ENCODE measurements around the gene LEMD3.
"Not testable (repeated sequence)": the region's sequence is repeated elsewhere in the genome, so short reads cannot be mapped to it uniquely, and the experiment has no call there.

Gene LEMD3

GRCh38 chr12:65279369-65280112, 110.2 kb downstream of the LEMD3 start:
- TF ChIP-seq EZH2phosphoT487 (IDR thresholded peaks at IDR 0.05; ENCODE audit: borderline replicate concordance), result no peak
- TF ChIP-seq CTCF (conservative IDR thresholded peaks at IDR 0.05; ENCODE audit: low read length), result no peak
- Histone ChIP-seq H3K9ac (ENCODE audit: low read depth, low read length, poor library complexity, severe bottlenecking) (peak overlapping the region; percentile 87), H3F3A (ENCODE audit: low read depth) (peaks cover 8% of the 10 kb centered on the region), H3K4me1 (ENCODE audit: insufficient read depth, low read length, poor library complexity, severe bottlenecking) (peaks cover 71% of the 10 kb centered on the region), H3K79me2 (ENCODE audit: insufficient read depth, low read length) (peaks cover 57% of the 10 kb centered on the region), H3K9me2 (replicated peaks; ENCODE audit: low read depth, low read length) (no peaks in the 10 kb centered on the region), H2AFZ (ENCODE audit: low read length) (peak overlapping the region; percentile 89), H4K20me1 (ENCODE audit: insufficient read depth, low read length, poor library complexity, severe bottlenecking) (peaks cover 31% of the 10 kb centered on the region), H3K4me3 (ENCODE audit: low read length, poor library complexity, severe bottlenecking) (peak overlapping the region; percentile 91), H3K27me3 (ENCODE audit: insufficient read depth, low read length, poor library complexity, severe bottlenecking) (no peaks in the 10 kb centered on the region), H3K36me3 (ENCODE audit: insufficient read depth, low read length) (no peaks in the 10 kb centered on the region), H3K4me2 (ENCODE audit: low read depth, low read length, poor library complexity, severe bottlenecking) (peak overlapping the region; percentile 95), H3K9me3 (ENCODE audit: insufficient read depth, low read depth, low read length) (no peaks in the 10 kb centered on the region)

DNA sequence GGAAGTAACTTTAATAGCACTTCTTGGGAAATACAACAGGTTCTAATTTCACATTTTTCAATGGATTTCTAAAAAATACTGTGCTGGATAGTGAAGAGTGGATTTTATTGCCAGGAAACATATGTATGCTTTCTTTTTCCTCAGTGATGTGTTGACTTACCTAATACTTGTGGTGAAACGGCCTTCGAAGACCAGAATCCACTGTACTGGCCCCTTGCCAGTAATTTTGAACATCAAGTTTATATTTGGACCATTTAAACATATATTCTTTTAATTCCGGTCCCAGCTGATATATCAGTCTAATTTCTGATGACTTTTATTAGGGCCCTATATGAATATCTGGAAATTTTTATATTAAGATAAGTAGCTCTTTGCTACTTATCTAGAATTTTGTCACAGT, 110.9 kb downstream of the LEMD3 start:
- TF ChIP-seq CTCF (conservative IDR thresholded peaks at IDR 0.05; ENCODE audit: low read length) (no peak), EZH2phosphoT487 (IDR thresholded peaks at IDR 0.05; ENCODE audit: borderline replicate concordance) (no peak)
- peaks cover 75% of the 10 kb centered on the region for H3K4me1 ChIP-seq (ENCODE audit: insufficient read depth, low read length, poor library complexity, severe bottlenecking)
- H3K79me2 ChIP-seq (ENCODE audit: insufficient read depth, low read length), result peaks cover 64% of the 10 kb centered on the region
- peak overlapping the region; percentile 91 for H3K4me3 ChIP-seq (ENCODE audit: low read length, poor library complexity, severe bottlenecking)
- H3K36me3 ChIP-seq (ENCODE audit: insufficient read depth, low read length), result no peaks in the 10 kb centered on the region
- H3K9ac ChIP-seq (ENCODE audit: low read depth, low read length, poor library complexity, severe bottlenecking), result peak overlapping the region; percentile 87
- H4K20me1 ChIP-seq (ENCODE audit: insufficient read depth, low read length, poor library complexity, severe bottlenecking), result peaks cover 37% of the 10 kb centered on the region
- H3F3A ChIP-seq (ENCODE audit: low read depth), result peaks cover 8% of the 10 kb centered on the region
- H3K27me3 ChIP-seq (ENCODE audit: insufficient read depth, low read length, poor library complexity, severe bottlenecking), result no peaks in the 10 kb centered on the region
- H3K9me3 ChIP-seq (ENCODE audit: insufficient read depth, low read depth, low read length), result no peaks in the 10 kb centered on the region
- no peaks in the 10 kb centered on the region for H3K9me2 ChIP-seq (replicated peaks; ENCODE audit: low read depth, low read length)
- no peak overlapping the region for H2AFZ ChIP-seq (ENCODE audit: low read length)
- H3K4me2 ChIP-seq (ENCODE audit: low read depth, low read length, poor library complexity, severe bottlenecking), result peak overlapping the region; percentile 95

GRCh38 chr12:65282840-65283239, 113.5 kb downstream of the LEMD3 start:
- Histone ChIP-seq H3K4me1 (ENCODE audit: insufficient read depth, low read length, poor library complexity, severe bottlenecking) (peaks cover 67% of the 10 kb centered on the region), H3K27me3 (ENCODE audit: insufficient read depth, low read length, poor library complexity, severe bottlenecking) (no peaks in the 10 kb centered on the region), H3K79me2 (ENCODE audit: insufficient read depth, low read length) (peaks cover 88% of the 10 kb centered on the region), H3F3A (ENCODE audit: low read depth) (peaks cover 4% of the 10 kb centered on the region), H3K4me3 (ENCODE audit: low read length, poor library complexity, severe bottlenecking) (peak overlapping the region; percentile 91), H3K9ac (ENCODE audit: low read depth, low read length, poor library complexity, severe bottlenecking) (peak overlapping the region; percentile 87), H4K20me1 (ENCODE audit: insufficient read depth, low read length, poor library complexity, severe bottlenecking) (peaks cover 59% of the 10 kb centered on the region), H3K9me2 (replicated peaks; ENCODE audit: low read depth, low read length) (no peaks in the 10 kb centered on the region), H3K36me3 (ENCODE audit: insufficient read depth, low read length) (no peaks in the 10 kb centered on the region), H3K4me2 (ENCODE audit: low read depth, low read length, poor library complexity, severe bottlenecking) (peak overlapping the region; percentile 95), H3K9me3 (ENCODE audit: insufficient read depth, low read depth, low read length) (no peaks in the 10 kb centered on the region), H2AFZ (ENCODE audit: low read length) (no peak overlapping the region)
- TF ChIP-seq EZH2phosphoT487 (IDR thresholded peaks at IDR 0.05; ENCODE audit: borderline replicate concordance) (no peak), CTCF (conservative IDR thresholded peaks at IDR 0.05; ENCODE audit: low read length) (peak; percentile 57)

DNA sequence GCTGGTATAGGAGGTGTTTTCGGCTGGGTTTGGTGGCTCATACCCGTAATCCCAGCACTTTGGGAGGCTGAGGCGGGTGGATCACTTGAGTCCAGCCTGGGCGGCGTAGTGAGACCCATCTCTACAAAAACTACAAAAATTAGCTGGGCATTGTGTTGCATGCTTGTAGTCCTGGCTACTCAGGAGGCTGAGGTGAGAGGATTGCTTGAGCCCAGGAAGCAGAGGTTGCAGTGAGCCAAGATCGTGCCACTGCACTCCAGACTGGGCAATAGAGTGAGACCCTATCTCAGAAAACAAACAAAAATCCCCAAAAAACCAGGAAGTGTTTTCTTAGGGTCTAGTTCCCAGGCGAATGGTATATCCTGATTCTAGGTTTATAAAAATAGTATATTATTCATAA, 116.1 kb downstream of the LEMD3 start:
- H3K79me2 ChIP-seq (ENCODE audit: insufficient read depth, low read length), result peaks cover 96% of the 10 kb centered on the region
- not testable (repeated sequence) for H3K9me3 ChIP-seq (ENCODE audit: insufficient read depth, low read depth, low read length); H3K9ac ChIP-seq (ENCODE audit: low read depth, low read length, poor library complexity, severe bottlenecking); H3K36me3 ChIP-seq (ENCODE audit: insufficient read depth, low read length); H3K9me2 ChIP-seq (replicated peaks; ENCODE audit: low read depth, low read length); H3K27me3 ChIP-seq (ENCODE audit: insufficient read depth, low read length, poor library complexity, severe bottlenecking); H2AFZ ChIP-seq (ENCODE audit: low read length); H3F3A ChIP-seq (ENCODE audit: low read depth)
- H3K4me1 ChIP-seq (ENCODE audit: insufficient read depth, low read length, poor library complexity, severe bottlenecking), result peaks cover 66% of the 10 kb centered on the region
- H4K20me1 ChIP-seq (ENCODE audit: insufficient read depth, low read length, poor library complexity, severe bottlenecking), result peaks cover 84% of the 10 kb centered on the region
- H3K4me2 ChIP-seq (ENCODE audit: low read depth, low read length, poor library complexity, severe bottlenecking), result peak overlapping the region; percentile 95
- peak overlapping the region; percentile 91 for H3K4me3 ChIP-seq (ENCODE audit: low read length, poor library complexity, severe bottlenecking)
